Cardiac muscle cell (in vitro differentiated cells and primary cell): Measurements from ENCODE around the gene CFAP99. TPM values are rescaled to one million over a fixed set of nuclear protein-coding genes. Genes with fewer than 3 reads are reported as not detected.

ENCODE experiments used
- DNase-seq, 2 donors: peaks; one replicate each; pipeline versions ENCODE4 v3.0.0 to v3.0.0-alpha.2; 2010 to 2017; ENCODE audit warnings: low read depth in 1 of 2, low spot score in 1 of 2
- H3K27ac ChIP-seq: fragments of 200-600 bp; sonication (generic); 2 replicates; pipeline ENCODE4 v1.5.1; 2016
- H3K27me3 ChIP-seq: fragments of 200-600 bp; sonication (generic); 2 replicates; pipeline ENCODE4 v1.6.0; 2016; ENCODE audit warnings: control low read depth
- H3K36me3 ChIP-seq: fragments of 200-600 bp; sonication (generic); 2 replicates; pipeline ENCODE4 v1.5.1; 2016; ENCODE audit warnings: control low read depth
- H3K4me1 ChIP-seq: fragments of 200-600 bp; sonication (generic); 2 replicates; pipeline ENCODE4 v1.8.1; 2017; ENCODE audit warnings: low read depth, mild to moderate bottlenecking, mixed run types
- H3K4me3 ChIP-seq: fragments of 200-600 bp; sonication (generic); 2 replicates; pipeline ENCODE4 v1.5.1; 2016; ENCODE audit warnings: mild to moderate bottlenecking
- H3K9me3 ChIP-seq: fragments of 200-600 bp; sonication (generic); 2 replicates; pipeline ENCODE4 v1.5.1; 2017; ENCODE audit warnings: low read depth, mild to moderate bottlenecking, control low read depth
- CTCF ChIP-seq: IDR thresholded peaks from 2 replicates; pipeline ENCODE4 v1.5.1; 2012; ENCODE audit warnings: low read depth, mild to moderate bottlenecking, low read length
- polyA plus RNA-seq: library from polyadenylated mRNA; unstranded; fragments of >200 nt; fragmentation: Nextera tagmentation; extraction: Ambion mirVana; gene quantifications from 2 replicates; pipeline ENCODE4 v1.2.1, GENCODE V29; 2016
- total RNA-seq: library from RNA; depleted of rRNA; stranded (reverse); fragments of >200 nt; gene quantifications from 2 replicates; pipeline ENCODE4 v1.2.3, GENCODE V29; 2016

The CFAP99 gene
- total and polyA plus RNA-seq, 2 experiments from 2014 or later, result 0.10 TPM; not detected in 1

- TF ChIP-seq CTCF, result no peak
- no peak overlapping the region for H3K4me3 ChIP-seq
- DNase-seq, result no peak
- H3K27ac ChIP-seq, result no peak overlapping the region
- H3K36me3 ChIP-seq, result no peaks in the 10 kb centered on the region
- no peaks in the 10 kb centered on the region for H3K27me3 ChIP-seq
- H3K9me3 ChIP-seq, result no peaks in the 10 kb centered on the region
- H3K4me1 ChIP-seq, result peaks cover 3% of the 10 kb centered on the region
These were observed 15.8 kb upstream of the CFAP99 start for GRCh38 chr4:2402941-2403340.

- H3K4me3 ChIP-seq, result no peak overlapping the region
- H3K27ac ChIP-seq, result no peak overlapping the region
- H3K27me3 ChIP-seq, result peaks cover 5% of the 10 kb centered on the region
- TF ChIP-seq CTCF, result no peak
- no peak for DNase-seq
- peaks cover 3% of the 10 kb centered on the region for H3K4me1 ChIP-seq
- no peaks in the 10 kb centered on the region for H3K9me3 ChIP-seq
- no peaks in the 10 kb centered on the region for H3K36me3 ChIP-seq
These were observed 12.3 kb upstream of the CFAP99 start for GRCh38 chr4:2406406-2406805.

GRCh38 chr4:2406920-2407319 lies 11.8 kb upstream of the CFAP99 start:
- peaks cover 10% of the 10 kb centered on the region for H3K27me3 ChIP-seq
- no peak for TF ChIP-seq CTCF
- no peaks in the 10 kb centered on the region for H3K9me3 ChIP-seq
- no peak overlapping the region for H3K27ac ChIP-seq
- peaks cover under 1% of the 10 kb centered on the region for H3K4me1 ChIP-seq
- H3K36me3 ChIP-seq, result no peaks in the 10 kb centered on the region
- H3K4me3 ChIP-seq, result no peak overlapping the region
- no peak for DNase-seq

GRCh38 chr4:2407991-2408342 lies 10.8 kb upstream of the CFAP99 start:
- TF ChIP-seq CTCF, result no peak
- no peaks in the 10 kb centered on the region for H3K36me3 ChIP-seq
- no peaks in the 10 kb centered on the region for H3K9me3 ChIP-seq
- no peak overlapping the region for H3K4me3 ChIP-seq
- peaks cover 20% of the 10 kb centered on the region for H3K27me3 ChIP-seq
- no peak overlapping the region for H3K27ac ChIP-seq
- no peak for DNase-seq
- H3K4me1 ChIP-seq, result peaks cover 5% of the 10 kb centered on the region

- H3K4me3 ChIP-seq, result no peak overlapping the region
- H3K27ac ChIP-seq, result no peak overlapping the region
- no peak for DNase-seq
- H3K9me3 ChIP-seq, result no peaks in the 10 kb centered on the region
- peaks cover 25% of the 10 kb centered on the region for H3K27me3 ChIP-seq
- TF ChIP-seq CTCF, result no peak
- H3K36me3 ChIP-seq, result no peaks in the 10 kb centered on the region
- peaks cover 9% of the 10 kb centered on the region for H3K4me1 ChIP-seq
These were observed 10.3 kb upstream of the CFAP99 start for GRCh38 chr4:2408401-2408958.

- Histone ChIP-seq H3K9me3 (no peaks in the 10 kb centered on the region), H3K36me3 (no peaks in the 10 kb centered on the region), H3K27me3 (peaks cover 30% of the 10 kb centered on the region), H3K4me1 (peaks cover 9% of the 10 kb centered on the region), H3K4me3 (no peak overlapping the region), H3K27ac (no peak overlapping the region)
- no peak for DNase-seq
- no peak for TF ChIP-seq CTCF
These were observed 9.8 kb upstream of the CFAP99 start for GRCh38 chr4:2408976-2409375.
